H1 (cell line): Measurements from ENCODE around the gene KCTD2. TPM values are rescaled to one million over a fixed set of nuclear protein-coding genes. Genes with fewer than 3 reads are reported as not detected.
A peak's percentile ranks its signal among the peaks of the same experiment; 100 is the strongest.

ENCODE experiments used
- CTCF ChIA-PET: fragments of 300-600 bp; sonication (Branson Sonifier 250); formaldehyde crosslinking; loops from one replicate; lab custom pipeline; 2021; ENCODE audit not compliant: partially characterized antibody; lab: Charles Lee
- POLR2A ChIA-PET: fragments of 300-600 bp; sonication (Branson Sonifier 250); formaldehyde crosslinking; loops from one replicate; lab custom pipeline; 2021; ENCODE audit warnings: inconsistent platforms; ENCODE audit not compliant: partially characterized antibody; lab: Charles Lee
- DNase-seq, 2 experiments: peaks; one replicate each; pipeline versions ENCODE4 v3.0.0 to v3.0.0-alpha.2; 2010 to 2022; ENCODE audit warnings: low spot score in 2 of 2, low read depth in 1 of 2, mixed read lengths in 1 of 2
- FAIRE-seq: peaks from 2 replicates; lab custom pipeline; 2011; peaks lifted over from hg19 to GRCh38; lab: Jason Lieb, UNC
- H2AFZ ChIP-seq: 2 replicates; pipeline ENCODE4 v1.8.1; 2012; ENCODE audit warnings: low read length, inconsistent platforms
- H2AK5ac ChIP-seq: 2 replicates; pipeline ENCODE4 v1.6.1; 2013; ENCODE audit warnings: low read depth, low read length
- H2BK120ac ChIP-seq: replicated peaks from 2 replicates; pipeline ENCODE3; 2013; ENCODE audit warnings: low read depth, low read length, inconsistent platforms
- H2BK12ac ChIP-seq: 2 replicates; pipeline ENCODE4 v1.6.1; 2013; ENCODE audit warnings: low read depth, low read length
- H2BK15ac ChIP-seq: 2 replicates; pipeline ENCODE4 v1.6.1; 2013; ENCODE audit warnings: low read length
- H2BK20ac ChIP-seq: 2 replicates; pipeline ENCODE4 v1.6.1; 2013; ENCODE audit warnings: low read length
- H2BK5ac ChIP-seq: 2 replicates; pipeline ENCODE4 v1.6.1; 2013; ENCODE audit warnings: low read depth, low read length
- H3K14ac ChIP-seq: 2 replicates; pipeline ENCODE4 v1.6.1; 2013; ENCODE audit warnings: inconsistent platforms; ENCODE audit not compliant: insufficient read length
- H3K18ac ChIP-seq: 2 replicates; pipeline ENCODE4 v1.6.1; 2013; ENCODE audit warnings: low read length; ENCODE audit errors: extremely low read depth
- H3K23ac ChIP-seq: 2 replicates; pipeline ENCODE4 v1.6.1; 2013; ENCODE audit warnings: inconsistent platforms; ENCODE audit not compliant: insufficient read length
- H3K23me2 ChIP-seq: 2 replicates; pipeline ENCODE4 v1.6.1; 2013; ENCODE audit warnings: low read depth, low read length
- H3K27ac ChIP-seq: 2 replicates; pipeline ENCODE4 v1.6.1; 2011; ENCODE audit warnings: low read depth, low read length, inconsistent platforms
- H3K27me3 ChIP-seq, 4 experiments: replicated peaks in 1 of 4; 1 replicate in 1 of 4; 2 replicates in 3 of 4; pipeline versions ENCODE4 v1.6.1 to v1.8.1; 2011 to 2013; ENCODE audit warnings: low read length in 3 of 4, mild to moderate bottlenecking in 3 of 4, inconsistent platforms in 2 of 4, mixed read lengths in 2 of 4, moderate library complexity in 1 of 4; ENCODE audit not compliant: control insufficient read depth in 3 of 4, insufficient read depth in 3 of 4; ENCODE audit errors: extremely low read depth in 1 of 4
- H3K36me3 ChIP-seq, 4 experiments: 2 replicates each; pipeline versions ENCODE4 v1.6.1 to v1.8.1; 2011 to 2013; ENCODE audit warnings: mild to moderate bottlenecking in 4 of 4, low read length in 3 of 4, moderate library complexity in 2 of 4, control low read depth in 1 of 4, inconsistent platforms in 1 of 4; ENCODE audit not compliant: insufficient read depth in 4 of 4, control insufficient read depth in 2 of 4
- H3K4ac ChIP-seq: replicated peaks from 2 replicates; pipeline ENCODE3; 2013; ENCODE audit warnings: low read length, low read depth, mixed read lengths, inconsistent platforms; ENCODE audit not compliant: insufficient read length
- H3K4me1 ChIP-seq, 4 experiments: replicated peaks in 1 of 4; 1 replicate in 1 of 4; 2 replicates in 3 of 4; pipeline versions ENCODE4 v1.6.1 to v1.8.1; 2011 to 2013; ENCODE audit warnings: low read length in 3 of 4, inconsistent platforms in 2 of 4, mixed read lengths in 1 of 4; ENCODE audit not compliant: insufficient read depth in 4 of 4, control insufficient read depth in 3 of 4
- H3K4me2 ChIP-seq, 2 experiments: 2 replicates each; pipeline versions ENCODE4 v1.6.1 to v1.8.1; 2011 to 2013; ENCODE audit warnings: low read depth in 2 of 2, low read length in 2 of 2, control low read depth in 1 of 2, inconsistent platforms in 1 of 2, mild to moderate bottlenecking in 1 of 2; ENCODE audit not compliant: insufficient read depth in 1 of 2
- H3K4me3 ChIP-seq, 4 experiments: fragments of 200-600, 300-600 bp in 1 of 4; sonication (generic), shearing (Covaris generic), sonication (Bioruptor Twin) in 1 of 4; 2 replicates each; pipeline versions ENCODE4 v1.5.1 to v1.8.1; 2011 to 2016; ENCODE audit warnings: low read length in 4 of 4, low read depth in 3 of 4, control low read depth in 2 of 4, inconsistent platforms in 2 of 4, mild to moderate bottlenecking in 2 of 4, mixed read lengths in 1 of 4, moderate library complexity in 1 of 4; ENCODE audit not compliant: insufficient read depth in 2 of 4; ENCODE audit errors: extremely low read depth in 1 of 4
- H3K56ac ChIP-seq: replicated peaks from 2 replicates; pipeline ENCODE3; 2013; ENCODE audit warnings: low read depth, mild to moderate bottlenecking, mixed read lengths, low read length, inconsistent platforms; ENCODE audit not compliant: insufficient read length
- H3K79me1 ChIP-seq: 2 replicates; pipeline ENCODE4 v1.6.1; 2013; ENCODE audit warnings: low read depth, low read length, control low read depth
- H3K79me2 ChIP-seq, 2 experiments: 2 replicates each; pipeline versions ENCODE4 v1.6.1 to v1.8.1; 2012 to 2013; ENCODE audit warnings: low read length in 2 of 2, mild to moderate bottlenecking in 2 of 2, inconsistent platforms in 1 of 2; ENCODE audit not compliant: insufficient read depth in 2 of 2, control insufficient read depth in 1 of 2
- H3K9ac ChIP-seq, 4 experiments: replicated peaks in 1 of 4; 1 replicate in 1 of 4; 2 replicates in 3 of 4; pipeline versions ENCODE4 v1.6.1 to v1.8.1; 2011 to 2013; ENCODE audit warnings: low read depth in 3 of 4, low read length in 3 of 4, control low read depth in 2 of 4, mild to moderate bottlenecking in 2 of 4, moderate library complexity in 2 of 4, inconsistent platforms in 1 of 4; ENCODE audit errors: extremely low read depth in 1 of 4
- H3K9me3 ChIP-seq, 2 experiments: 2 replicates each; pipeline versions ENCODE4 v1.6.1 to v1.8.1; 2012 to 2013; ENCODE audit warnings: mild to moderate bottlenecking in 2 of 2, moderate library complexity in 2 of 2, control low read depth in 1 of 2, inconsistent platforms in 1 of 2, low read depth in 1 of 2, low read length in 1 of 2, mixed read lengths in 1 of 2; ENCODE audit not compliant: insufficient read depth in 2 of 2
- H4K20me1 ChIP-seq, 2 experiments: replicated peaks in 1 of 2; 2 replicates each; pipeline versions ENCODE3 to v1.8.1; 2011 to 2013; ENCODE audit warnings: inconsistent platforms in 2 of 2, low read length in 2 of 2, mild to moderate bottlenecking in 1 of 2; ENCODE audit not compliant: insufficient read depth in 2 of 2, control insufficient read depth in 1 of 2
- H4K5ac ChIP-seq: 2 replicates; pipeline ENCODE4 v1.6.1; 2013; ENCODE audit warnings: low read length, low read depth, mixed read lengths, inconsistent platforms; ENCODE audit not compliant: insufficient read length
- H4K8ac ChIP-seq: 2 replicates; pipeline ENCODE4 v1.8.0; 2013; ENCODE audit warnings: mild to moderate bottlenecking, moderate library complexity, low read length, inconsistent platforms; ENCODE audit not compliant: insufficient read depth; ENCODE audit errors: extremely low read depth
- H4K91ac ChIP-seq: replicated peaks from 2 replicates; pipeline ENCODE3; 2013; ENCODE audit warnings: low read length, mixed read lengths, inconsistent platforms; ENCODE audit not compliant: insufficient read length
- CBX5 ChIP-seq: fragments of 300-800, 300-1000 bp; sonication (generic); IDR thresholded peaks from 2 replicates; pipeline ENCODE4 v1.7.1; 2016; ENCODE audit warnings: antibody characterized with exemption, low read length, low read depth
- EGR1 ChIP-seq: IDR thresholded peaks from 2 replicates; pipeline ENCODE4 v1.6.1; 2011; ENCODE audit warnings: low read depth, low read length, borderline replicate concordance
- FOSL1 ChIP-seq: IDR thresholded peaks from 2 replicates; pipeline ENCODE4 v1.6.1; 2011; ENCODE audit warnings: mild to moderate bottlenecking, low read depth, low read length, moderate library complexity; ENCODE audit not compliant: insufficient read depth
- JUN ChIP-seq: IDR thresholded peaks from 2 replicates; pipeline ENCODE4 v1.6.1; 2011; ENCODE audit warnings: low read depth, mild to moderate bottlenecking, improper control_type of control experiment, low read length
- NANOG ChIP-seq: IDR thresholded peaks from 2 replicates; pipeline ENCODE4 v1.6.1; 2011; ENCODE audit warnings: low read length, low read depth, mild to moderate bottlenecking, inconsistent platforms; ENCODE audit not compliant: insufficient read depth, poor library complexity, severe bottlenecking
- POLR2A ChIP-seq, 2 experiments: IDR thresholded peaks; 1 replicate in 1 of 2; 2 replicates in 1 of 2; pipeline ENCODE4 v1.6.1; 2011; ENCODE audit warnings: low read depth in 2 of 2, low read length in 2 of 2, mild to moderate bottlenecking in 2 of 2; ENCODE audit errors: control extremely low read depth in 1 of 2
- RBBP5 ChIP-seq: IDR thresholded peaks from 2 replicates; pipeline ENCODE4 v1.7.1; 2012; ENCODE audit warnings: low read depth, mild to moderate bottlenecking, inconsistent platforms, low read length, moderate library complexity, borderline replicate concordance
- TCF12 ChIP-seq: IDR thresholded peaks from 2 replicates; pipeline ENCODE4 v1.6.1; 2011; ENCODE audit warnings: low read depth, mild to moderate bottlenecking, low read length
- USF2 ChIP-seq: IDR thresholded peaks from 2 replicates; pipeline ENCODE4 v1.6.1; 2011; ENCODE audit warnings: low read length, improper control_type of control experiment
- WGBS, 2 experiments: shearing (Covaris generic) in 1 of 2; methylation state at CpG; one replicate each; pipeline versions ENCODE4 v1.1.6 to v1.1.7; 2013 to 2015; ENCODE audit warnings: low lambda C conversion rate in 2 of 2, mixed read lengths in 2 of 2, inconsistent platforms in 1 of 2, low coverage in 1 of 2, missing lambda C conversion rate in 1 of 2; ENCODE audit not compliant: insufficient replicate concordance in 2 of 2, insufficient coverage in 1 of 2, insufficient read length in 1 of 2; ENCODE audit errors: extremely low coverage in 1 of 2, missing lambda C conversion rate in 1 of 2; 5-methylcytosine and 5-hydroxymethylcytosine counted together
- polyA plus RNA-seq, 7 experiments: library from polyadenylated mRNA; depleted of rRNA in 3 of 7; stranded (reverse) in 5 of 7; unstranded in 2 of 7; fragments of >200 nt in 5 of 7; fragments of 200-250 nt in 2 of 7; gene quantifications; 1 replicate in 5 of 7; 2 replicates in 1 of 7; 4 replicates in 1 of 7; pipeline versions ENCODE4 v1.2.1 to v1.2.3, GENCODE V29; 2011 to 2013; ENCODE audit warnings: missing spikeins in 2 of 7, mixed read lengths in 2 of 7
- total RNA-seq: library from RNA; stranded (reverse); fragmentation: NEBNext Ultra II Directional; extraction: Animal tissue kit (Norgen Biotek cat#: 25700); gene quantifications from 2 replicates; pipeline ENCODE4 v1.2.1, GENCODE V29; 2021

The KCTD2 gene
- total and polyA plus RNA-seq, 2 of the 8 experiments (the other 6 are each of a cell fraction or from before 2014, with no cell fraction given), result 33.7 to 36.8 TPM

- peak within 1 kb of the TSS; percentile 71 for H3K27ac ChIP-seq
- ChIA-PET CTCF (interaction anchor here (0.9 to 6.3 kb wide), 15 partner anchors 11 to 193 kb away, joined by 3 to 81 read pairs (median 6); no protein-coding TSS in a partner anchor), POLR2A (interaction anchor here (0.8 to 3.7 kb wide), 22 partner anchors 9 to 215 kb away, joined by 3 to 32 read pairs (median 5); partner anchors contain the start of genes ATP5PD, FDXR, JPT1 and KCTD2)
- peak within 1 kb of the TSS; percentile 82 to 90 for H3K4me2 ChIP-seq
- H3K23ac ChIP-seq, result no peak within 1 kb of the TSS
- peak within 1 kb of the TSS; percentile 74 for H3K4ac ChIP-seq
- H2AK5ac ChIP-seq, result peak within 1 kb of the TSS; percentile 20; the same call in 1 of the 2 replicates
- DNase-seq (peak; percentile 75 to 95), FAIRE-seq (no peak)
- H3K56ac ChIP-seq, result peak within 1 kb of the TSS; percentile 88
- no peaks in the 10 kb centered on the region for H3K9me3 ChIP-seq
- peaks cover 3 to 33% (median 26%) of the 10 kb centered on the region in 4 experiments for H3K4me1 ChIP-seq
- peak within 1 kb of the TSS; percentile 55; the same call in 1 of the 2 replicates for H2BK20ac ChIP-seq
- H2BK120ac ChIP-seq, result peak within 1 kb of the TSS; percentile 97
- peaks cover 9% of the 10 kb centered on the region for H3K79me1 ChIP-seq
- WGBS, 2 experiments, result 1% methylated on average over 28 of the region's 69 CpGs; no CpG with 5 or more reads in 1 of the 2 experiments
- peaks cover 0 to 7% of the 10 kb centered on the region in 2 experiments; a peak in 2 of 4 replicates for H3K79me2 ChIP-seq
- no peak within 1 kb of the TSS for H3K14ac ChIP-seq
- peaks cover 0 to 5% of the 10 kb centered on the region in 2 experiments for H4K20me1 ChIP-seq
- H4K5ac ChIP-seq, result peak within 1 kb of the TSS; percentile 92
- H2BK12ac ChIP-seq, result peak within 1 kb of the TSS; percentile 92; the same call in 1 of the 2 replicates
- peak within 1 kb of the TSS; percentile 54 to 74 (median 60); a peak in 6 of 7 replicates for H3K9ac ChIP-seq
- H4K91ac ChIP-seq, result peak within 1 kb of the TSS; percentile 98
- peaks cover 15% of the 10 kb centered on the region for H3K23me2 ChIP-seq
- no peaks in the 10 kb centered on the region for H3K27me3 ChIP-seq
- H2BK5ac ChIP-seq, result peak within 1 kb of the TSS; percentile 94
- H2BK15ac ChIP-seq, result peak within 1 kb of the TSS; percentile 88; the same call in 1 of the 2 replicates
- peak within 1 kb of the TSS; percentile 54; the same call in 1 of the 2 replicates for H2AFZ ChIP-seq
- peak within 1 kb of the TSS; percentile 81 for H4K8ac ChIP-seq
- peak within 1 kb of the TSS; percentile 73 to 82 (median 77) for H3K4me3 ChIP-seq
- no peaks in the 10 kb centered on the region; a peak in 1 of 8 replicates for H3K36me3 ChIP-seq
- H3K18ac ChIP-seq, result peak within 1 kb of the TSS; percentile 100
- TF ChIP-seq TCF12 (no peak), NANOG (no peak), FOSL1 (no peak), POLR2A (IDR thresholded peaks at IDR 0.05; ENCODE audit: control extremely low read depth in 1 of 2, low read depth in 2 of 2, low read length in 2 of 2) (peak in 1 of 2 experiments; percentile 75; a peak in 2 of 3 replicates), JUN (no peak), USF2 (no peak), RBBP5 (peak; percentile 39; the same call in 1 of the 2 replicates), CBX5 (no peak), EGR1 (peak; percentile 25; the same call in 1 of the 2 replicates)
Measured at GRCh38 chr17:75087558-75088453, 40.8 kb downstream of the KCTD2 start, which contains the start of gene SLC16A5. TSS of gene SLC16A5 (plus strand) at chr17:75087954. CDS start at chr17:75093637, 5,683 bp downstream.
